Psoas muscle (tissue), 8 donors: ENCODE measurements around the gene NPHS1. TPM values are rescaled to one million over a fixed set of nuclear protein-coding genes. Genes with fewer than 3 reads are reported as not detected.

Experiments used
- ATAC-seq, 4 donors: fragments of 200-7000 bp; cut with Tn5 transposase; one replicate each; pipeline ENCODE4 v1.9.1; 2020; ENCODE audit warnings: moderate library complexity in 3 of 4, mild to moderate bottlenecking in 2 of 4
- DNase-seq, 2 donors: peaks; one replicate each; pipeline ENCODE4 v3.0.0-alpha.2; 2020
- H3K27ac ChIP-seq: fragments of 200-600 bp; one replicate; pipeline ENCODE4 v1.8.0; 2022
- H3K27me3 ChIP-seq, 3 donors: fragments of 200-600 bp in 1 of 3; one replicate each; pipeline versions ENCODE4 v1.6.1 to v1.8.0; 2013 to 2022; ENCODE audit warnings: low read length in 2 of 3, mild to moderate bottlenecking in 2 of 3, moderate library complexity in 1 of 3; ENCODE audit not compliant: insufficient read depth in 3 of 3
- H3K36me3 ChIP-seq, 2 donors: fragments of 200-600 bp in 1 of 2; one replicate each; pipeline versions ENCODE4 v1.6.1 to v1.8.0; 2013 to 2022; ENCODE audit warnings: low read depth in 1 of 2, mild to moderate bottlenecking in 1 of 2, moderate library complexity in 1 of 2; ENCODE audit not compliant: insufficient read depth in 1 of 2
- H3K4me1 ChIP-seq: fragments of 200-600 bp; one replicate; pipeline ENCODE4 v1.8.0; 2022
- H3K4me3 ChIP-seq: fragments of 200-600 bp; one replicate; pipeline ENCODE4 v1.8.0; 2022; ENCODE audit warnings: mild to moderate bottlenecking
- H3K9me3 ChIP-seq: fragments of 200-600 bp; one replicate; pipeline ENCODE4 v1.8.0; 2022
- WGBS, 3 donors: extraction: QIAGEN DNeasy Blood & Tissue Kit; methylation state at CpG; one replicate each; pipeline versions ENCODE4 v1.1.6 to v1.1.7; 2013; 5-methylcytosine and 5-hydroxymethylcytosine counted together
- intact Hi-C, 2 donors: fragments of 100-400 bp; cut with DNase I; formaldehyde crosslinking; loops; one replicate each; pipeline versions ENCODE4 v1.11.0 to v1.14.2; 2022
- polyA plus RNA-seq, 3 donors: library from polyadenylated mRNA; stranded (reverse); fragments of 200-250 nt; gene quantifications; one replicate each; pipeline ENCODE4 v1.2.3, GENCODE V29; 2013
- total RNA-seq, 4 donors: library from RNA; stranded (reverse); fragmentation: NEBNext Ultra II Directional in 2 of 4; extraction: Animal tissue kit (Norgen Biotek cat#: 25700) in 2 of 4; gene quantifications; one replicate each; pipeline versions ENCODE4 v1.2.1 to v1.2.4, GENCODE V29; 2021 to 2023
- TF ChIP-seq, protein P1 (sequence below): fragments of 200-600 bp; IDR thresholded peaks from one replicate; pipeline ENCODE4 v1.8.0; 2022; ENCODE audit warnings: antibody characterized with exemption
- donor health status: healthy with polysubstance abuse.
- donor health status: DM: no; HTN: no; CAD: no; lungs with moderate emphysema.
- donor health status: Bipolar disorder and iron deficiency.
- donor health status: healthy.
- donor health status: DM: yes; HTN: yes; CAD: no.
- donor health status: DM: no; HTN: no; CAD: no.
- donor health status: DM: no; HTN: no; CAD: no.
- donor health status: DM: yes; HTN: yes; CAD: no.

Gene NPHS1
- total and polyA plus RNA-seq, 7 donors: not detected

DNA sequence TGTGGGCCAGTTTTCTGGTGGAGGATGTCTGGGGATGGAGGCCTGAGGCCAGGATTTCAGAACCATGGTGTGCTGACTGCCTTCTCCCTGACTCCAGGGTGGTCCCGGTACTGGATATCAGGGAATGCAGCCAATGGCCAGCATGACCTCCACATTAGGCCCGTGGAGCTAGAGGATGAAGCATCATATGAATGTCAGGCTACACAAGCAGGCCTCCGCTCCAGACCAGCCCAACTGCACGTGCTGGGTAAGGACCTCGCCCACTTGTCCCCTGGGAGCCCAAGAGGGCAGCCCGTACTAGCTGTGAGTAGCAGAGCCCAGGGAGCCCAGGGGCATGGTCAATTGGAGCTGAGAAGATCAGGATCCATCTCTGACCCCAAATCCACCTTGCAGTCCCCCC, 6.0 kb upstream of the NPHS1 start:
- WGBS, 3 donors: 53 to 71% (median 59%) methylated on average over 6 of the region's 6 CpGs
- Histone ChIP-seq H3K4me3 (no peak overlapping the region), H3K36me3 (no peaks in the 10 kb centered on the region), H3K27me3 (peaks cover 0 to 87% (median 38%) of the 10 kb centered on the region in 3 donors), H3K4me1 (no peaks in the 10 kb centered on the region), H3K27ac (no peak overlapping the region), H3K9me3 (no peaks in the 10 kb centered on the region)
- intact Hi-C loops: no loop called here
- no peak for DNase-seq
- TF ChIP-seq, protein P1, sequence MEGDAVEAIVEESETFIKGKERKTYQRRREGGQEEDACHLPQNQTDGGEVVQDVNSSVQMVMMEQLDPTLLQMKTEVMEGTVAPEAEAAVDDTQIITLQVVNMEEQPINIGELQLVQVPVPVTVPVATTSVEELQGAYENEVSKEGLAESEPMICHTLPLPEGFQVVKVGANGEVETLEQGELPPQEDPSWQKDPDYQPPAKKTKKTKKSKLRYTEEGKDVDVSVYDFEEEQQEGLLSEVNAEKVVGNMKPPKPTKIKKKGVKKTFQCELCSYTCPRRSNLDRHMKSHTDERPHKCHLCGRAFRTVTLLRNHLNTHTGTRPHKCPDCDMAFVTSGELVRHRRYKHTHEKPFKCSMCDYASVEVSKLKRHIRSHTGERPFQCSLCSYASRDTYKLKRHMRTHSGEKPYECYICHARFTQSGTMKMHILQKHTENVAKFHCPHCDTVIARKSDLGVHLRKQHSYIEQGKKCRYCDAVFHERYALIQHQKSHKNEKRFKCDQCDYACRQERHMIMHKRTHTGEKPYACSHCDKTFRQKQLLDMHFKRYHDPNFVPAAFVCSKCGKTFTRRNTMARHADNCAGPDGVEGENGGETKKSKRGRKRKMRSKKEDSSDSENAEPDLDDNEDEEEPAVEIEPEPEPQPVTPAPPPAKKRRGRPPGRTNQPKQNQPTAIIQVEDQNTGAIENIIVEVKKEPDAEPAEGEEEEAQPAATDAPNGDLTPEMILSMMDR: no peak
- ATAC-seq: no peak

DNA sequence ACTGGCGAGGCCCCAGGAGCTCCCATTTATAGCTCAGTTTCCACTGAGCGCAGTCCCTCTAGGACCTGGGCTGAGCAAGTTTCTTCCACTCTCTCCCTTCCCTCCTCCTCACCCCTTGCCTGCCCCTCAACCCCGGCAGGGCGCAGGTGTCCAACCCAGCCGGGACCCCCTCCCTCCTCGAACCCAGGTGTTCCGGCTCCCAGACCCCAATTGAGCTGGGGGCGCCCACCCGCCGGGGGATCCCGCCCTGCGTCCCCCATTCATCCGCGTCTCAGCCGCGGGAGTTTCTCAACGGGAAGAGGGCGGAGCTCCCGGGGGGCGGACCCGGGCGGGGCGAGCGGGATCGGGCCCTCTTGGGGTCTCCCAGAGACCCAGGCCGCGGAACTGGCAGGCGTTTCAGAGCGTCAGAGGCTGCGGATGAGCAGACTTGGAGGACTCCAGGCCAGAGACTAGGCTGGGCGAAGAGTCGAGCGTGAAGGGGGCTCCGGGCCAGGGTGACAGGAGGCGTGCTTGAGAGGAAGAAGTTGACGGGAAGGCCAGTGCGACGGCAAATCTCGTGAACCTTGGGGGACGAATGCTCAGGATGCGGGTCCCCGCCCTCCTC, 4.3 kb upstream of the NPHS1 start, which contains the start of gene KIRREL2:
Gene KIRREL2 (plus strand): TSS at position 366 of the 604 bp plus-strand sequence. CDS start 209 bp downstream, at position 575.
- no peak for DNase-seq
- TF ChIP-seq, protein P1: no peak
- WGBS, 3 donors: 1 to 2% (median 1%) methylated on average over 36 to 42 of the region's 42 CpGs
- intact Hi-C loops: no loop called here
- ATAC-seq: no peak
- Histone ChIP-seq H3K27ac (no peak within 1 kb of the TSS), H3K4me3 (peak within 1 kb of the TSS; percentile 51), H3K27me3 (peaks cover 0 to 88% (median 34%) of the 10 kb centered on the region in 3 donors), H3K36me3 (no peaks in the 10 kb centered on the region), H3K9me3 (no peaks in the 10 kb centered on the region), H3K4me1 (no peaks in the 10 kb centered on the region)

DNA sequence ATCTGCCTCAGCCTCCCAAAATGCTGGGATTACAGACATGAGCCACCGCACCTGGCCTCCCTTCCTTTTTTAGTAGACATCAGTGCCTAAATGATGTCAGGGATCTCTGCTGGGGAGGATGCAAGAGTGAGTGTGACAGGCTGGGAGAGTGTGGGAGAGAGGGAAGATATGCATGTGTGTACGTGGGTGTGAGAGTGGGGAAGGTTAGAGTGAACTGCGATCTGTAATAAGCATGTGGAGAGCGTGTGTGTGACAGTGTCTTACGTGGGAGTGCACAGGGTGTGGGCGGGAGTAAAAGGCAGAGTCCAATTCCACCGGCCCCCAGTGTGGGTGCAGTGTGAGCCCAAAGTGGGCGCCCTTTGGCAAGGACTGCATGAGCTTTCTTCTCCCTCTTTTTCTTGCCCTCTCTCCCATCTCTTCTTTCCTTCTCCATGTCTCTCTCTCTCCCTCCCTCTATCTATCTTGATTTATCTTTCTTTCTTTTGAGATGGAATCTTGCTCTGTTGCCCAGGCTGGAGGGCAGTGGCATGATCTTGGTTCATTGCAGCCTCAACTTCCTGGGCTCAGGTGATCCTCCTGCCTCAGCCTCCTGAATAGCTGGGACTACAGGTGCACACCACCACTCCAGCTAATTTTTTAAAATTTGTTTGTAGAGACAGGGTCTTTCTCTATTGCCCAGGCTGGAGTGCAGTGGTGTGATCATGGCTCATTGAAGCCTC, 893 bp upstream of the NPHS1 start:
- Histone ChIP-seq H3K9me3 (no peaks in the 10 kb centered on the region), H3K27ac (no peak overlapping the region), H3K4me3 (no peak overlapping the region), H3K36me3 (no peaks in the 10 kb centered on the region), H3K27me3 (peaks cover 0 to 89% (median 38%) of the 10 kb centered on the region in 3 donors), H3K4me1 (no peaks in the 10 kb centered on the region)
- WGBS, 3 donors: 49 to 60% (median 50%) methylated on average over 7 to 8 of the region's 8 CpGs
- DNase-seq: no peak
- TF ChIP-seq, protein P1: no peak
- no peak for ATAC-seq
- intact Hi-C loops: no loop called here

DNA sequence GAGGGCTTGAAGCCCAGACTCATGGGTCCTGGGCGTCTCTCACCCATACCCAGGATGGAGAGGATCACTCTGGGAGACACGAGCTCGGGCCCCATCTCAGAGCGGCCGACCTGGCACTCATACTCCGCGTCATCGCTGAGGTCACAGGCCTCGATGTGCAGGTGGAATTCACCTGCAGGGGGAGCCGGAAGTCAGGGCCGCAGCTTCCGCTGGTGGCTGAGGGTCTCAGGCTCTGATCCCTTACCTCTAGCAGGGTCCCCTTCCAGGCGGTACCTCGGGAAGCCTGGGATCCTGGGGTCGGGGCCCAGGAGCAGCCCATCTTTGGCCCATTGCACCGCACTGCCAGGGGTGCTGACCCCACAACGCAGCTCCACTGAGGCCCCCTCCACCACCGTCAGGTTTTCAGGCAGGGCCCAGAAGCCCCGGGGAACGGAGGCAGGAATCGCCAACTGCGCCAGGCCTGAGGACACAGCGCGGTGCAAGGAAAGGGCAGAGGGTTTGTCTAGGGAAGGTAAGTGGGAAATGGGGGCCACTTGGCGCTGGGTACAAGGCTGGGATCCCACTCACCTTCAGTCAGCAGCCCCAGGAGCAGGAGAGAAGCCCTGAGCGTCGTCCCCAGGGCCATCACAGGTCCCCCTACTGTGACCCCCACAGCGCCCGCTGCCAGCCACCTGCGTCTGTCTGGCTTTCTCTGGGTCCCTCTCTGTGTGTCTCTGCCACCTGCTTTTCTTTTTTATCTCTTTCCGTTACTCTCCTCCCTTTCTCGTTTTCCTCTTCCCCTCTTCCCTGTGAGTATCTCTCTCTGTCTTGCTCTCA, 883 bp downstream of the NPHS1 start:
- peaks cover 0 to 93% (median 33%) of the 10 kb centered on the region in 3 donors for H3K27me3 ChIP-seq
- TF ChIP-seq, protein P1: no peak
- no peaks in the 10 kb centered on the region for H3K4me1 ChIP-seq
- intact Hi-C loops: no loop called here
- H3K27ac ChIP-seq: no peak overlapping the region
- no peak overlapping the region for H3K4me3 ChIP-seq
- ATAC-seq (no peak), DNase-seq (no peak)
- WGBS, 3 donors: 44 to 50% (median 46%) methylated on average over 29 to 32 of the region's 32 CpGs
- H3K36me3 ChIP-seq: no peaks in the 10 kb centered on the region
- no peaks in the 10 kb centered on the region for H3K9me3 ChIP-seq
